22Rv1 (cell line): ENCODE results near the gene HNRNPA3.
A peak's percentile ranks its signal among the peaks of the same experiment; 100 is the strongest.

ENCODE experiments used
- H3K27ac ChIP-seq: fragments of 450-650 bp; 2 replicates; pipeline ENCODE4 v1.5.1; 2017
- CTCF ChIP-seq: fragments of 450-650 bp; IDR thresholded peaks from 2 replicates; pipeline ENCODE4 v1.5.1; 2017; ENCODE audit warnings: mild to moderate bottlenecking
- ZFX ChIP-seq: fragments of 450-650 bp; IDR thresholded peaks from 2 replicates; pipeline ENCODE4 v1.6.1; 2017; ENCODE audit warnings: antibody characterized with exemption, borderline replicate concordance

HNRNPA3 gene

GRCh38 chr2:177229442-177230242, 17.0 kb downstream of the HNRNPA3 start:
- H3K27ac ChIP-seq: peak overlapping the region; percentile 26; the same call in 1 of the 2 replicates
- no peak for TF ChIP-seq CTCF
- no peak for TF ChIP-seq ZFX

GRCh38 chr2:177231270-177231669, 18.7 kb downstream of the HNRNPA3 start:
- no peak for TF ChIP-seq CTCF
- no peak for TF ChIP-seq ZFX
- H3K27ac ChIP-seq: no peak overlapping the region

GRCh38 chr2:177232098-177232704, 19.6 kb downstream of the HNRNPA3 start:
- H3K27ac ChIP-seq: no peak overlapping the region
- TF ChIP-seq CTCF: no peak
- TF ChIP-seq ZFX: no peak

GRCh38 chr2:177234267-177234666, 21.7 kb downstream of the HNRNPA3 start:
- no peak overlapping the region for H3K27ac ChIP-seq
- TF ChIP-seq CTCF (no peak), ZFX (no peak)

- no peak overlapping the region for H3K27ac ChIP-seq
- TF ChIP-seq ZFX (no peak), CTCF (no peak)
These were observed 23.4 kb downstream of the HNRNPA3 start for GRCh38 chr2:177235855-177236437.

- no peak for TF ChIP-seq ZFX
- no peak for TF ChIP-seq CTCF
- H3K27ac ChIP-seq: no peak overlapping the region
These were observed 25.3 kb downstream of the HNRNPA3 start for GRCh38 chr2:177237932-177238331.

- no peak overlapping the region for H3K27ac ChIP-seq
- TF ChIP-seq ZFX (no peak), CTCF (no peak)
These were observed 26.5 kb downstream of the HNRNPA3 start for GRCh38 chr2:177239053-177239452.
